Transverse colon (tissue), 4 donors: Measurements from ENCODE around the gene DRC7.

Source experiments
- CTCF ChIP-seq, 5 experiments: fragments of 200-600 bp in 3 of 5; fragments of 450-650 bp in 2 of 5; sonication (generic) in 3 of 5; IDR thresholded peaks; 1 replicate in 2 of 5; 2 replicates in 3 of 5; pipeline ENCODE4 v1.5.1; 2016 to 2017; ENCODE audit warnings: antibody characterized with exemption in 5 of 5, inconsistent platforms in 3 of 5, mild to moderate bottlenecking in 2 of 5, moderate library complexity in 1 of 5
- EP300 ChIP-seq: sonication (generic); formaldehyde crosslinking; IDR thresholded peaks from one replicate; pipeline ENCODE4 v1.6.1; 2017; ENCODE audit warnings: antibody characterized with exemption, low read depth
- POLR2AphosphoS5 ChIP-seq, 3 donors: sonication (generic); formaldehyde crosslinking; IDR thresholded peaks; one replicate each; pipeline ENCODE4 v1.6.1; 2016; ENCODE audit warnings: antibody characterized with exemption in 3 of 3

- TF ChIP-seq CTCF (IDR thresholded peaks at IDR 0.05) (no peak), EP300 (no peak), POLR2AphosphoS5 (IDR thresholded peaks at IDR 0.05) (no peak)
Measured at GRCh38 chr16:57726433-57726947, 31.9 kb downstream of the DRC7 start.
